ENCODE data around the gene CABLES1.

- no peak for TF ChIP-seq POLR2A (IDR thresholded peaks at IDR 0.05)
- no peak for TF ChIP-seq CTCF (IDR thresholded peaks at IDR 0.05)
- TF ChIP-seq POLR2AphosphoS5 (IDR thresholded peaks at IDR 0.05; ENCODE audit: insufficient read depth in 1 of 2, low read depth in 1 of 2): no peak
Observed at GRCh38 chr18:23301972-23302371, 166.7 kb downstream of the CABLES1 start.

Measured in vagina (tissue), 2 donors.